GM11168 (cell line): ENCODE measurements around the gene KIF13A.
"Not testable (repeated sequence)": the region's sequence is repeated elsewhere in the genome, so short reads cannot be mapped to it uniquely, and the experiment has no call there.

Experiments
- in situ Hi-C: fragments of 300-500 bp; cut with MboI; formaldehyde crosslinking; loops from one replicate; pipeline ENCODE4 v1.12.0; 2022; ENCODE audit warnings: low sequenced_read_pairs; ENCODE audit not compliant: unreplicated experiment

Gene KIF13A

DNA sequence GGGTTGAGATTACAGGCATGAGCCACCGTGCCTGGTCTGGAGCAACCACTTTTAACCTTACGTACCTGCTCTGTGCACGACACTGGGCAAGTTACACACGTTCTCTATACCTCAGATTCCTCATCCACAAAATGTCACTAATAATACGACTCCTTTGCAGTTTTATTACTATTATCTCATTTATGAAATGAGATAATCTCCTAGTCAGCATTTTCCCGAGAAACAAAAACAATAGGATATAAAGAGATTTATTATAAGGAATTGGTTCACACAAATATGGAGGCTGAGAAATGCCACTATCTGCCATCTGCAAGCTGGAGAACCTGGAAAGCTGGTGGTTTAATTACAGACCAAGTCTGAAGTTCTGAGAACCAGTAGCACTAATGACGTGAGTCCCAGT, 12.0 kb upstream of the KIF13A start:
- in situ Hi-C loops = no loop called here

DNA sequence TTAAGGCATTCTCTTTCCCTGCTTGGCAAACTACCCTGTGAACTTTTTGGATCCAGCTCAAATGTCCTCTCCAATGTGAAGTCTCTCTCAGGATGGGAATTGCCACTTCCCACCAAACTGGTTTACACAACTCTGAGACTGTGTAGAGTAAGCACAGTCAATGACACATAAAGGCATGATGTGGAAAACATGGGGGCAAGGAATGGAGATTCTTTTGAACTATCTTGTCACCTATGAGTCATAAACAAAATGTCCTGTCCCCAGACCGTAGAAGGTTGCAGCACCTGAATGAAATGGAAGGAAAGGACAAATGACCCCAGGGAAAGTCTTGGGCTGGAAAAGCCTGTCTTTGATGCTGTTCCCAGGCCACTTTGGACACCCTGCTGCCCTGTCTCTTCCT, 11.0 kb upstream of the KIF13A start:
- in situ Hi-C loops = no loop called here

DNA sequence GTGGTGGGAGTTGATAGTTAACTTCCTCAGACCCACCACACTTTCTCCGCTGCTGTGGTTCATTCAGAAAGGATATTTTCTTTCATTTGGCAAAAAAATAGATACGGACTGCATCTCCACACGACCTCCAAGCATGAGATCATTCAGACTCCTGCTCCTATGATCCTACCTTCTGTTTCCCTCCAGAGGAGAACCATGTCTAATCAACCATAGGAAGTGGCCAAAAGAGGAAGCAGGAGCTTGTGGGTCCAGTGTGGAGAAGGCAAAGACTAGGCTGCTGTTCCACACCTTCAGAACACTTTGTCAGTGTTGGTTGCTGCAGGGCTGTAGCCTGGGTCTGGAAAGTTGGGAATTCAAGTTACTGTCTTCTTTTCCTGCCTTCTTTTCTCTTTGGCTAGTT, 10.6 kb upstream of the KIF13A start:
- in situ Hi-C loops = no loop called here

DNA sequence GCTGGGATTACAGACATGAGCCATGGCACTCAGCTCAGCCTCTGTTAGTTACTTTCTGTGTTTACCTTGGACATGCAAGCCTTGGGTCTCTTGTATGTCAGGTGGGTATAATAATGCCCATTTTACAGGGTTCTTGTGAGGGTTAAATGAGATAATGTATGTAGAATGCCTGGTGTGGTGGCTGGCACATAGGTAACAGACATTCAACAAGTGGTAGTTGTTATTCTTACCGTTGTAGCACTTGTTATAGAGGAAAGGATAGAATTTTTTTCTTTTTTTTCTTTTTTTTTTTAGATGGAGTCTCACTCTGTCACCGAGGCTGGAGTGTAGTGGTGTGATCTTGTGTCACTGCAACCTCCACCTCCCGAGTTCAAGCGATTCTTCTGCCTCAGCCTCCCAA, 8.0 kb upstream of the KIF13A start:
- in situ Hi-C loops = no loop called here

DNA sequence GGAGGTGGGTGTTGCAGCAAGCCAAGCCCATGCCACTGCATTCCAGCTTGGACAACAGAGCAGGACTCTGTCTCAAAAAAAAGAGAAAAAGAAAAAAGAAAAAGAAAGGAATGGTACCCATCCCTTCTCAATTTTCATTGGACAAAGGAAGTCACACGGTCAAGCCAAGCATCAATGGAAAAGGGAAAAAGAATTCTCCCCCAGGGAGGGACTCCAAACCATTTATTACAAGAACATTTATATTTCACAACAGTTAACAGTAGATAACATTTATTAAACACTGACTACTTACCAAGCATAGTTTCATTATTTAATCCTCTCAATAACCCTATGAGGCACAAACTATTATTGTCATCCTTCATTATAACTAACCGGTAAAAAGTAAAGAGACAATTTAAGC, 6.6 kb upstream of the KIF13A start:
- in situ Hi-C loops = no loop called here

DNA sequence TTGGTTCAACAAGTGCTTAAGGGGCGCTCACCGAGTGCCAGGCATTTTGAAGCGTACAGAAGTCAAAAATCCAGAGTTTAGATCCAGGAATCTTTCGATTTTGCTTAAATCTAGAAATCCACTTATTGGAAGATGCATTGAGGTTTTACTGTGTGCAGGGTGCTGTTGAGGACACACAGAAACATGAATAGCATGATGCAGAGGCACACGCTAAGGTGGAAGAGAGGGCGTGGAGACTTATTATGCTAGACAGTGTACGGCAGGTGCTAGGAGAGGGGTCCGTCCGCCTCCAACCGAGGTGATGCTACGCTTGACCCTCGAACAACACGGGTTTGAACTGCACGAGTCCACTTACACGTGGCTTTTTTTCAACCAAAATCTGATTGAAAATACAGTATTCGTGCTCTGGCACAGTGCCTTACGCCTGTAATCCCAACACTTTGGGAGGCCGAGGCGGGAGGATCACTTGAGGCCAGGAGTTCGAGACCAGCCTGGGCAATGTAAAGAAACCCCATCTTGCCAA, 1.0 kb upstream of the KIF13A start:
- in situ Hi-C loops = no loop called here

DNA sequence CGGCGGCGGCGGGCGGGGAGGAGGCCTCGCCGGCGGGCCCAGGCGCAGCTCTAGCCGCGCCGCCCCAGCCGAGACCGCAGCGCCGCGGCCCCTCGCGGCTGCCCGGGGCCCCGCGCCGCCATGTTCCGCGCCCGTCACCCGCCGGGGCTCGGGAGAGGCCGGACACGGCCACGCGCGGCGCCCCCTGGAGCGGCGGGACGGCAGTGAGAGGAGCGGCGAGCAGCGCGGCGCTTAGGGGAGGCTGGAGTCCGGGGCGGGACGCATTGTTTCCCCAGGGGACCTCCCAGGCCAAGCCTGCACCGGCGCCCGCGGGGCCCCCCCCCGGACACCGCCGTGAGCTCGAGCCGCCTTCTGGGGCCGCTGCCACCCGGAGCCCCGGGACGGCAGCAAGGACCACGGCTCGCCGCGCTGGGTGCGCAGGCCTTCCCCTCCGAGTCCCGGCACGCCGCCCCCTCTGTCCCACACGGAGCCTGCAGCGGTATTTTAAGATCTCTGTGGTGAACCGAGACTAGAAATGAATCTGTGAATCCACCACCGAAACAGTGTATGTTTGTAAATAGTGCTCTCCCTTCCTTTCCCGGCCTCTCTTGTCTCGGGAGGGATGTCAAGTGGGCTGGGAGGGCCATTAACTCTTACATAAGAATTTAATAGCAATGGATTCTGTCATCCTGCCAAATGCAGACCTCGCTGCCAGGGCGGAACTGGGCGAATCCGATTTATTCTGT, 424 bp upstream of the KIF13A start:
- in situ Hi-C loops = no loop called here

DNA sequence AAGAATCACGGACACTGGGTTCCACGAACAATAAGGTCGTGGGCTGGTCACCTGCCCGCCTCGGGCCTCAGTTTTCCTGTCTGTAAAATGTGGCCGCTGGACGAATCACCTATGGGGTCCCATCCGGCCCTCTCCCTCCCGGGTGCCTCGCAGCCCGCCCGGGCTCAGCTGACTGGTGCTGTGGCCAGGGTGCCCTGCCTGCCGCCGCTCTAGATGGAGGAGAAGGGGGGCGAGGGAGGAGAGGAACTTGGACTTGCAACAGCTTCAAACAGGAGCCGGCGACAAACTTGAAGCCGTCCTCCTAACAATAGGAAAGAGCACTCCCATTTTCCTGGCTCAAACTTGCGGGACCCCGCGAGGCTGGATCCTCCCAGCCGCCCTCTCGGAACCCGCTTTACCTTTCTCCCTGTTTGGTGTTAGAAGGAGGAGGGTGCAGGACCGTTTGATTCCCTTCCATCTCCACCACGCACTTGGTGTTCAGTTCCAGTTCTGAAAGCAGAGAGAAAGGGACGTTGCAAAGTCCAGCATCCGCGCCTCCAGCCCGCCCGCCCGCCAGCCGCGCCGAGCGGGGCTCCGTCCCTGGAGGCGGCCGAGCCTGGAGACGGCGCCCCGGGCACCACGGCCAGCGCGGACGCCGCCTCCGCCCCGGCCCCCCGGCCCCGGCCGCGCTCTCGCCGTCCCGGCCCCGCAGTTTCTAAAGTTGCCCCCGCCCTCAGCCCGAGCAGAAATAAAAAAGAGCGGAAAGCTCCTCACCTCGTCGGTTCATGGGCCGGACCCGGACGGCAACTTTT, 584 bp downstream of the KIF13A start:
- in situ Hi-C loops = no loop called here

DNA sequence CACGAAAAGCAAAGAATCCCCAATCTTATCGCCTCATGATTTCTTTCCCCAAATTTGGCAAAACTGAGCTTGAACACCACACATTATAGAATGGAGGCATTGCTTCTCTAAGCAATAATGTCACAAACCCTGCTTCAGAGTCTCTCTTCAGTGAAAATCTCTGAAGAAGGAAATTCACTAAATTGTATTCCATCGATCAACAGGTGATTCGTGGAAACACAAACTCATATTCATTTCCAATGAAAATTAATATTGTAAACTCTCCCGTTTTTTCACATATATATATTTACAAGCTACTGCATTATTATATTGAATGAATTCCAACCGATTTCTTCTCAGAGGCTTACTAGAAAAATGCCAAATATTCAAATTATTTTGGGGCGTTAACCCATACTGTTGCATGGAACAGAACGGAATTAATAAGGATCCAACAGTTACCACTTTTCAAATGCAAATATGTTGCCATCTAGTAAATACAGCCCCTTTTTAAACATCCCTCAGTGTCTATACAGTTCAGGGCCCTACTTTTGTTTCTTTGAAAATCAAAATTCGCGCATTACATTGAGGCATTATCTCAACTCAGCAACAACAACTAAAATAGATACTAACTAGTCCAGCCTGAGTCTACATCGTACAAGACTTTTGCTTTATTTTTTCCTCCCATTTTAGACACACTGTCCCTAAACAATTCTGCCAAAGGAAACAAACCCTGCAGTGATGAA, 1.3 kb downstream of the KIF13A start:
- in situ Hi-C loops = no loop called here

DNA sequence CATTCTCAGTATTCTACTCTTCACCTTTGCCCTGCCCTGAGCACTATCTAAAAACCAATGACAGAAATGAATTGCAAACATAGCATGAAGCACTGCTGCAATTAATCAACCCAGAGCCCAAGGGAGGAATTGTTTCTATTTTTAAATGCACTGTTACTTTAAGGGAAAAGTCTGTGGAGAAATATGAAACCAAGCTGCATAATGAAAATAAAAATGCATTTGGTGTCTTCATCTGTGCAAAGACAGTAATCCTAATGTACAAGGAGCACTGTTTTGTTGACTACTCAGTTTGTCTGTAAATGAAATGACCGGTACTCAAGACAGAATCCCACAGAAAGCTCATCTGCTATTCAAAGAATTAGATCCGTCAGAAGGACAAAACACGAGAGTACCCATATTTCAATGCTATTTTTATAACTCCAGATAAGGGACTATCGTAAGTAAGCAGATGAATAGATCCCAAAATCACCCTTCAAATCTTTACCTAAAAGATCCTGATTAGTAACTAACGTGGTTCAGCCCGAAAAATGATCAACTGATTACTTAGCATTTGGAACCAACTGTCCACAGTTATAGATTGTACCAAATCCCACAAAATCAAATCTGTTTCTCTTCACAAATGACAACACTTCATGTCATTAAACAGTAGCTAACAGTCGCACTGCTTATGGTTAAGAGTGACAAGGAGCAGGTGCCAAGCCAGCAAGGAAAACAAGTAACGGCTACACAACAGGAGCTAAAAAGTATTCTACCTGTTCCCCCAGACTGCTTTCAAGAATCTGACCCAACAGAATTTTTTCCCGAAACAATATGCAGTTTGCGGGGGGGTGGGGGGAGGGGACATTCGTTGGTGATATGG, 2.4 kb downstream of the KIF13A start:
- in situ Hi-C loops = no loop called here

DNA sequence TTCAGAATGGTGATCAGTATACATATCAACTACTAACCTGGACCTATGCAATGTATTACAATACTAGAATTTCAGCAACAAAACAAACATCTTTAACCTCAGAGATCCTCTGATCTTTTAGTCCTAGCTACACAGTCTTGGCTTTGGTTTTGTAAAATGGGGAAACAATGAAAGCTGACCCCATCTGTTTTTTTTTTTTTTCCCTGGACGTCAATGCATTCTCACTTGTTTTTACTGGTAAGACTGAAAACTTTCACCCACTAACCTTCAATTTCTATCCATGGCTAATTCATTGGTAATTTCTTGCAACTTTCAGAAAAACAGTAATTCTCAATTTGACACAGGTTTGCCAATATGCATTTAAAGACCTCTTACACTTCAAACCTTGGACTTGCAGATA, 3.0 kb downstream of the KIF13A start:
- in situ Hi-C loops = no loop called here

DNA sequence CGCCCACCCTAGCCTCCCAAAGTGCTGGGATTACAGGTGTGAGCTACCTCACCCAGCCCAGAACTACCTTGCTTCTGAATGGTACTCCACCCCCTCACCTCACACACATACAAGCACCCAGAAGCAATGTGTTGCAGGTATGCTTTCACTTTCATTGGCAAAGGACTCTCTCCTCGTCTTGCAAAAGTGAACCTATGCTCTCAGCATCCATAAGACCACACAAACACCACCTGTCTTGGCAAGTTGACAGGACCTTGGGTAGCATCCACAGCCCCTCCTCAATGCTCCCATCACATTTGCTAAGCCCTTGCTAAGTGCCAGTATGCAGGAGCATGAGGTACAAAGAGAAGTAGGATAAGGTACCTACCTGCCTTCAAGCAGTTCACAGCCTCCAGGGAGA, 3.7 kb downstream of the KIF13A start:
- in situ Hi-C loops = no loop called here

DNA sequence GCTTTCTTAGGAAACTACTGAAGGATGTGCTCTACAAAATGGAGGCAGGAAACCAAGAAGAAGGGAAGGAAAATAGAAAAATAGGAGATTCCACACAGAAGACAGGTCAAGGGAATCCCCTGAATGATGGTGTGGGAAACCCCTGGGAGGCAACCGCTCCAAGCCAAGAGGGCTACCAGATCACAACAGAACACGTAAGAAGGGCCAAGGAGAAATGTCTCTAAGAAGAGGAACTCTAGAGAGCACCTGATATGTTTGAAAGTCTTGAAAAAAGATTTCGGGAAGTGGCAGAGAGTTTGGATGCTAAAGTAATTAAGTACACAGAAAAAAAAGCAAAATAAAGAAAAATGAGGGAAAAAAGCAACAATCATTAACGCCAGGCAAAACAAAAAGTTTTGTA, 7.1 kb downstream of the KIF13A start:
- in situ Hi-C loops = no loop called here

DNA sequence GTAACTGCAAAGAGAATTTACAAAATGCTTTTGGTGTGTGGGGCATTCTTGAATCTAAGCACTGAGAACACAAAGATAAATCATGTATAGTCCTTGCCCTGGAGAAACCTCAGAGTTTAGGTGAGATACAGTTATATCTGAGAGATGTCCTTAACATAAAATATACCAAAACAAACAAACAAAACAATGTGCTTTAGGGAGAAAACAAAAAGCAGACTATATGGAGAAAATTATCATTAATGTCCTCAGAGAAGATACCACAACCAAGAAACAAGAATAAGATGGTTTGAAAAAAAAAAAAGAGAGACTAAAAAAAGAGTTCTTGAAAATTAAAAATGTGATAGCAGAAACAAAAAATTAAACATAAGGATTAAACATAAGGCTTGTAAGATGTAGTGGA, 8.0 kb downstream of the KIF13A start:
- in situ Hi-C loops = no loop called here

DNA sequence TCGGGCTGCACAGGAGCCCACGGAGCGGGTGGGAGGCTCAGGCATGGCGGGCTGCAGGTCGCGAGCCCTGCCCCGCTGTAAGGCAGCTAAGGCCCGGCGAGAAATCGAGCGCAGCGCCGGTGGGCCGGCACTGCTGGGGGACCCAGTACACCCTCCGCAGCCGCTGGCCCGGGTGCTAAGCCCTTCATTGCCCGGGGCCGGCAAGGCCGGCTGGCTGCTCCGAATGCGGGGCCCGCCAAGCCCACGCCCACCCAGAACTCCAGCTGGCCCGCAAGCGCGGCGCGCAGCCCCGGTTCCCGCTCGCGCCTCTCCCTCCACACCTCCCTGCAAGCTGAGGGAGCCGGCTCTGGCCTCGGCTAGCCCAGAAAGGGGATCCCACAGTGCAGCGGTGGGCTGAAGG, 11.2 kb downstream of the KIF13A start:
- in situ Hi-C loops = not testable (repeated sequence)

DNA sequence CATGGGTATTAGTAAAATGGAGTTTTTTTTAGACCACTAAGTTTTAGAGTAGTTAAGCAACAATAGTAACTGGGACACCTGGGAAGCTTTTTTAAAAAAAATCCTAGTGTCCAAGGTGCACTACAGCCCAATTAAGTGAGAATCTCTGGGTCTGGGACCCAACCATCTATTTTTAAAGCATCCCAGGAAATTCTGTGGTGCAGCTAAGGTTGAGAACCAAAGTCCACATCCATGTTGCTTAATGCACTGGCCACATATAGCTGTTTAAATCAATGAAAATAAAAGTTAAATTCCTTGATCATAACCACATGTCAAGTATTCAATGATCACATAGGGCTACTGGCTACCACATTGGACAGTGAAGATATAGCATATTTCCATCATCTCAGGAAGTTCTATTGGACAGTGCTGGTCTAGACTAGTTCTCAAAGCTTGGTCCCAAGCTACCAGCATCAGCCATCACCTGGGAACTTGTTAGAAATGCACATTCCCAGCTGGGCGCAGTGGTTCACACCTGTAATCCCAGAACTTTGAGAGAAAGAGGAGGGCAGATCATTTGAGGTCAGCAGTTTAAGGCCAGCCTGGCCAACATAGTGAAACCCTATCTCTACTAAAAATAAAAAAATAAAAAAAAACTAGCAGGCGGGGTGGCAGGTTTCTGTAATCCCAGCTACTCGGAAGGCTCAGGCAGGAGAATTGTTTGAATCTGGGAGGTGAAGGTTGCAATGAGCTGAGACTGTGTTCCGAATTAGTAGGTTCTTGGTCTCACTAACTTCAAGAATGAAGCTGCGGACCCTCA, 12.7 kb downstream of the KIF13A start:
- in situ Hi-C loops = no loop called here

DNA sequence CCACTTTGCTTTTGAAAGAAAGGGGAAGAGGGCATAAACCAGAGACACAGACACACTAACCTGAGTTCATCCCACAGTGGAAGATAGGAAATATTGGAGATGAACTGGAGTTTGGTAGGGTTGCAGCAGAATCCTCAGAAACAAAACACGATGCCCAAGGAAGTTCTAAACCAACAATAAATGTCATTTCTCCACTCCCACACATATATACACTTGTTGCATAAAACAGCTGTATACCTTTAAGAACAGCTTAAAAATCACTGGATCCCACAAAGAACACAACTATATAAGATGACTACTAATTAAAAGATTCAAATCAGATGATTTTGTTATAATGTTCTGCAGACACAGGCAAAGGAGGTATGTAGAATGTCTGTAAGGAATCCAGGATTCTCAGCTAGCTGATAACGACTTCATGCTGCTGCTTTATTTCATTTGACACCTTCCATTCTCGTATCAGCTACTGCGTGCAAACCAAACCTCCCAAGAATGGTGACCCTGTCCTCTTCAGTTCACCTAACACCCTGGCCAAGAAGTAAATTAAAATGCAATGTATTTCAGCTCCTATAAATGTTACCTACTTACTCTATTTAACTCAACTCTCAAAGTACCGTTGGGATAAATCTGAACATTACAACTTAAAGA, 14.3 kb downstream of the KIF13A start:
- in situ Hi-C loops = no loop called here

DNA sequence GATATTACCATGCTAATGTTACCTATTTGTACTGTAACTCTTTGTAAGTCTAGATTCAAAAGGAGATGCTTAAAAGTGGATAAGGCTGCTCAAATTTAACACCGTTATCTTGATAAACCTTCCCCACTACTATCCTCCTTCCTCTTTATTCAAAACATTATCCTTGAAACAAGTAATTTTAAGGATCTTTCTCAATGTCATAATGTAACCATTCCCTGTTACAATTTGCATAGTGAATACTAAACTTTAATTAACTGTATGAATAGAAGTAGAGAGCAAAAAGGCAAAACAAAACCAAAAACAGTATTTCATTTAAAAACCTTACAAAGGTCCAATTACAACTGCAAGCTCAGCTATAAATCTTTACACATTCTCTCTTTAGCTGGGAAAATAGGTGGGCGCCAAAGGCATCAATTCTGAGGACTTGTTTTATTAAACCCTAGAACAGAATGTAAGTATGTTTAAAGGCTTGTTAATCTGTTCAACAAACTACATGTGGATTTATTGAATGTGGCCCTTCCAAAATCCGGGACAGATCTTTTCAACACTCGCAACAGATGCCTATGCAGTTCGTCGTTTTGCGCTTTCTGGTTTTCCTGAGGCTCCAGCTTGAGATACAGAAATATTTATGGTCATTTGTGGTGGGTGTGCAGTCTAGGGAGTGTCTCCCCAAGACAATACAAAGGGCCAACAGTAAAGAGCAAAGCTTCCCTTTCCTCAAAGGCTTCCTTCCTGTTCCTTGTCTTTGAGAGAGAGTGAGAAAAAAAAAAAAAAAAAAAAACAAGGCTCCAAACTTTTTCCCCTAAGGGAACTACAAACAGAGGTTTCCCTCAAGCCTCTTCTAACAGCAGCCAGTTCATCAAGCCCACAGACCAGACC, 15.1 kb downstream of the KIF13A start:
- in situ Hi-C loops = no loop called here
